ENCODE measurements around the gene CLDN24.

CLDN24 gene

GRCh38 chr4:183322326-183322725 lies at the start of gene CLDN24:
TSS of gene CLDN24 (minus strand) at chr4:183322426. CDS start at chr4:183322426, 0 bp downstream.
- DNase-seq (ENCODE audit: low read depth, low spot score): no peak

GRCh38 chr4:183370786-183371185 lies 48.6 kb upstream of the CLDN24 start:
- DNase-seq (ENCODE audit: low read depth, low spot score): no peak

GRCh38 chr4:183369073-183369472 lies 46.8 kb upstream of the CLDN24 start:
- DNase-seq (ENCODE audit: low read depth, low spot score): no peak

- DNase-seq (ENCODE audit: low read depth, low spot score): no peak
Observed at GRCh38 chr4:183366206-183366835, 44.1 kb upstream of the CLDN24 start.

- DNase-seq (ENCODE audit: low read depth, low spot score): no peak
Observed at GRCh38 chr4:183364025-183364424, 41.8 kb upstream of the CLDN24 start.

GRCh38 chr4:183362916-183363542 lies 40.8 kb upstream of the CLDN24 start:
- no peak for DNase-seq (ENCODE audit: low read depth, low spot score)

- no peak for DNase-seq (ENCODE audit: low read depth, low spot score)
Observed at GRCh38 chr4:183362036-183362435, 39.8 kb upstream of the CLDN24 start.

- DNase-seq (ENCODE audit: low read depth, low spot score): no peak
Observed at GRCh38 chr4:183360161-183360919, 38.1 kb upstream of the CLDN24 start.

GRCh38 chr4:183358215-183358755 lies 36.1 kb upstream of the CLDN24 start:
- no peak for DNase-seq (ENCODE audit: low read depth, low spot score)

- no peak for DNase-seq (ENCODE audit: low read depth, low spot score)
Observed at GRCh38 chr4:183356931-183357675, 34.9 kb upstream of the CLDN24 start.

GRCh38 chr4:183356173-183356830 lies 34.1 kb upstream of the CLDN24 start:
- DNase-seq (ENCODE audit: low read depth, low spot score): no peak

- no peak for DNase-seq (ENCODE audit: low read depth, low spot score)
Observed at GRCh38 chr4:183355405-183355804, 33.2 kb upstream of the CLDN24 start.

- no peak for DNase-seq (ENCODE audit: low read depth, low spot score)
Observed at GRCh38 chr4:183354219-183354618, 32.0 kb upstream of the CLDN24 start.

GRCh38 chr4:183353557-183353956 lies 31.3 kb upstream of the CLDN24 start:
- no peak for DNase-seq (ENCODE audit: low read depth, low spot score)

- no peak for DNase-seq (ENCODE audit: low read depth, low spot score)
Observed at GRCh38 chr4:183352546-183352945, 30.3 kb upstream of the CLDN24 start.

- no peak for DNase-seq (ENCODE audit: low read depth, low spot score)
Observed at GRCh38 chr4:183350317-183351071, 28.3 kb upstream of the CLDN24 start.

- no peak for DNase-seq (ENCODE audit: low read depth, low spot score)
Observed at GRCh38 chr4:183349673-183350072, 27.4 kb upstream of the CLDN24 start.

- no peak for DNase-seq (ENCODE audit: low read depth, low spot score)
Observed at GRCh38 chr4:183348706-183349659, 26.8 kb upstream of the CLDN24 start.

GRCh38 chr4:183348136-183348535 lies 25.9 kb upstream of the CLDN24 start:
- no peak for DNase-seq (ENCODE audit: low read depth, low spot score)

All from iPS DF 19.7 (cell line).